Measurements from ENCODE around the gene PRSS2.

- no peak for TF ChIP-seq CTCF (IDR thresholded peaks at IDR 0.05; ENCODE audit: insufficient read depth, low read length)
- no peak for TF ChIP-seq POLR2AphosphoS5 (IDR thresholded peaks at IDR 0.05; ENCODE audit: low read depth)
- TF ChIP-seq REST (IDR thresholded peaks at IDR 0.05; ENCODE audit: insufficient replicate concordance, low read depth): no peak
- TF ChIP-seq GABPA (IDR thresholded peaks at IDR 0.05; ENCODE audit: low read depth): no peak
- no peak for TF ChIP-seq SPI1 (IDR thresholded peaks at IDR 0.05; ENCODE audit: borderline replicate concordance, low read depth)
Observed at GRCh38 chr7:142745091-142745635, 25.6 kb upstream of the PRSS2 start.
